ENCODE data around the gene FBXO41. TPM values are rescaled to one million over a fixed set of nuclear protein-coding genes. Genes with fewer than 3 reads are reported as not detected.
A peak's percentile ranks its signal among the peaks of the same experiment; 100 is the strongest.

FBXO41 gene
- total RNA-seq, 1 donor from 2014 or later = 0.69 TPM

- intact Hi-C loops (cut with micrococcal nuclease) = no loop called here
- DNase-seq = no peak
Observed at GRCh38 chr2:73291461-73292315, 7.4 kb upstream of the FBXO41 start.

GRCh38 chr2:73291093-73291460, 6.8 kb upstream of the FBXO41 start:
- ATAC-seq (peak; percentile 84), DNase-seq (peak; percentile 72)

More at GRCh38 chr2:73291461-73292315, 7.4 kb upstream of the FBXO41 start:
- no peak for ATAC-seq

GRCh38 chr2:73290049-73290839, 6.0 kb upstream of the FBXO41 start:
- DNase-seq = no peak
- intact Hi-C loops (cut with micrococcal nuclease) = no loop called here
- ATAC-seq = no peak

More at GRCh38 chr2:73291093-73291460, 6.8 kb upstream of the FBXO41 start:
- intact Hi-C loops (cut with micrococcal nuclease) = no loop called here

- intact Hi-C loops (cut with micrococcal nuclease) = no loop called here
- no peak for DNase-seq
- no peak for ATAC-seq
Observed at GRCh38 chr2:73289304-73289703, 5.0 kb upstream of the FBXO41 start.

GRCh38 chr2:73286134-73286655, 1.9 kb upstream of the FBXO41 start:
- ATAC-seq (no peak), DNase-seq (no peak)
- intact Hi-C loops (cut with micrococcal nuclease) = no loop called here

GRCh38 chr2:73285159-73285739, 971 bp upstream of the FBXO41 start:
- ATAC-seq (peak; percentile 67), DNase-seq (no peak)
- intact Hi-C loops (cut with micrococcal nuclease) = no loop called here

- no peak for DNase-seq
- intact Hi-C loops (cut with micrococcal nuclease) = no loop called here
- ATAC-seq = peak; percentile 28
Observed at GRCh38 chr2:73283545-73284295, 558 bp downstream of the FBXO41 start.

GRCh38 chr2:73282924-73283544, 1.2 kb downstream of the FBXO41 start:
- no peak for DNase-seq
- ATAC-seq = no peak
- intact Hi-C loops (cut with micrococcal nuclease) = no loop called here

GRCh38 chr2:73281244-73281643, 3.0 kb downstream of the FBXO41 start:
- ATAC-seq = no peak
- intact Hi-C loops (cut with micrococcal nuclease) = no loop called here

GRCh38 chr2:73279852-73280251, 4.4 kb downstream of the FBXO41 start:
- intact Hi-C loops (cut with micrococcal nuclease) = no loop called here
- ATAC-seq (no peak), DNase-seq (no peak)

More at GRCh38 chr2:73281244-73281643, 3.0 kb downstream of the FBXO41 start:
- no peak for DNase-seq

GRCh38 chr2:73272270-73272669, 12.0 kb downstream of the FBXO41 start:
- DNase-seq (no peak), ATAC-seq (no peak)
- intact Hi-C loops (cut with micrococcal nuclease) = no loop called here

- intact Hi-C loops (cut with micrococcal nuclease) = no loop called here
- DNase-seq = no peak
- no peak for ATAC-seq
Observed at GRCh38 chr2:73269686-73270465, 14.4 kb downstream of the FBXO41 start.

- intact Hi-C loops (cut with micrococcal nuclease) = no loop called here
- ATAC-seq (peak; percentile 35), DNase-seq (no peak)
Observed at GRCh38 chr2:73268830-73269685, 15.2 kb downstream of the FBXO41 start.

- DNase-seq = no peak
- ATAC-seq = no peak
- intact Hi-C loops (cut with micrococcal nuclease) = no loop called here
Observed at GRCh38 chr2:73268366-73268829, 15.9 kb downstream of the FBXO41 start.

- DNase-seq (no peak), ATAC-seq (no peak)
- intact Hi-C loops (cut with micrococcal nuclease) = no loop called here
Observed at GRCh38 chr2:73267008-73267407, 17.3 kb downstream of the FBXO41 start.

- intact Hi-C loops (cut with micrococcal nuclease) = no loop called here
- ATAC-seq = no peak
- no peak for DNase-seq
Observed at GRCh38 chr2:73266061-73266901, 18.0 kb downstream of the FBXO41 start.
